Measurements from ENCODE around the gene CFAP221.
"Not testable (repeated sequence)": the region's sequence is repeated elsewhere in the genome, so short reads cannot be mapped to it uniquely, and the experiment has no call there.

DNA sequence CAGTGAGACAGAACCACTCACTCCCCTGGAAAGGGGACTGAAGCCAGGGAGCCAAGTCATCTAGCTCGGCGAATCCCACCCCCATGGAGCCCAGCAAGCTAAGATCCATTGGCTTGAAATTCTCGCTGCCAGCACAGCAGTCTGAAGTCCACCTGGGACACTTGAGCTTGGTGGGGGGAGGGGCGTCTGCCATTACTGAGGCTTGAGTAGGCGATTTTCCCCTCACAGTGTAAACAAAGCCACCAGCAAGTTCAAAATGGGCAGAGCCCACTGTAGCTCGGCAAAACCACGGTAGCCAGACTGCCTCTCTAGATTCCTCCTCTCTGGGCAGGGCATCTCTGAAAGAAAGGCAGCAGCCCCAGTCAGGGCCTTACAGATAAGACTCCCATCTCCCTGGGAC lies 74.5 kb downstream of the CFAP221 start:
- not testable (repeated sequence) for TF ChIP-seq CTCF (IDR thresholded peaks at IDR 0.05; ENCODE audit: insufficient read depth, low read length, poor library complexity, severe bottlenecking); EZH2phosphoT487 (conservative IDR thresholded peaks at IDR 0.05; ENCODE audit: low read length)

Data from SU-DHL-6 (cell line).